Esophagus muscularis mucosa (tissue), 4 donors: ENCODE results near the gene B4GALT3. TPM values are rescaled to one million over a fixed set of nuclear protein-coding genes. Genes with fewer than 3 reads are reported as not detected.

Experiments used
- DNase-seq: peaks from one replicate; pipeline ENCODE4 v3.0.0-alpha.2; 2017; ENCODE audit errors: extremely low spot score
- H3K27ac ChIP-seq, 4 donors: fragments of 200-600 bp; sonication (generic); replicated peaks in 1 of 4; 1 replicate in 3 of 4; 2 replicates in 1 of 4; pipeline ENCODE4 v1.5.1; 2016 to 2019; ENCODE audit warnings: mild to moderate bottlenecking in 1 of 4
- H3K27me3 ChIP-seq, 4 donors: fragments of 200-600 bp; sonication (generic); one replicate each; pipeline versions ENCODE4 v1.5.1 to v1.6.0; 2016 to 2019
- H3K36me3 ChIP-seq, 4 donors: fragments of 200-600 bp; sonication (generic); one replicate each; pipeline ENCODE4 v1.5.1; 2016 to 2019
- H3K4me1 ChIP-seq, 4 donors: fragments of 200-600 bp; sonication (generic); one replicate each; pipeline ENCODE4 v1.5.1; 2016 to 2019
- H3K4me3 ChIP-seq, 4 donors: fragments of 200-600 bp; sonication (generic); 1 replicate in 2 of 4; 2 replicates in 2 of 4; pipeline ENCODE4 v1.5.1; 2016 to 2019; ENCODE audit warnings: mild to moderate bottlenecking in 4 of 4, moderate library complexity in 1 of 4
- H3K9me3 ChIP-seq, 4 donors: fragments of 200-600 bp; sonication (generic); 1 replicate in 3 of 4; 2 replicates in 1 of 4; pipeline ENCODE4 v1.5.1; 2016 to 2019
- EP300 ChIP-seq: sonication (generic); formaldehyde crosslinking; IDR thresholded peaks from one replicate; pipeline ENCODE4 v1.6.1; 2017; ENCODE audit warnings: antibody characterized with exemption
- POLR2A ChIP-seq: fragments of 450-650 bp; IDR thresholded peaks from one replicate; pipeline ENCODE4 v1.6.1; 2017; ENCODE audit warnings: antibody characterized with exemption, moderate library complexity, mild to moderate bottlenecking, low read depth
- POLR2AphosphoS5 ChIP-seq, 2 donors: sonication (generic); formaldehyde crosslinking; IDR thresholded peaks; one replicate each; pipeline ENCODE4 v1.6.1; 2017; ENCODE audit warnings: antibody characterized with exemption in 2 of 2
- WGBS: methylation state at CpG from one replicate; pipeline ENCODE4 v1.1.5; 2018; 5-methylcytosine and 5-hydroxymethylcytosine counted together
- intact Hi-C: fragments of 100-400 bp; cut with DNase I; formaldehyde crosslinking; loops from one replicate; pipeline ENCODE4 v1.15.1; 2023
- total RNA-seq, 4 donors: library from RNA; depleted of rRNA; stranded (reverse); fragments of >200 nt; gene quantifications; one replicate each; pipeline versions ENCODE4 v1.1.0 to v1.2.1, GENCODE V29; 2016
- TF ChIP-seq, protein P1 (sequence below), 3 experiments: fragments of 200-600 bp in 2 of 3; fragments of 450-650 bp in 1 of 3; sonication (generic) in 2 of 3; IDR thresholded peaks; one replicate each; pipeline ENCODE4 v1.5.1; 2017 to 2019; ENCODE audit warnings: antibody characterized with exemption in 3 of 3, mild to moderate bottlenecking in 2 of 3, moderate library complexity in 1 of 3

Gene B4GALT3
- total RNA-seq, 4 donors from 2014 or later: 14.1 to 26.5 (median 21.8) TPM

- Histone ChIP-seq H3K4me3 (no peak overlapping the region), H3K4me1 (peaks cover 23 to 37% (median 30%) of the 10 kb centered on the region in 4 donors), H3K36me3 (peaks cover 6 to 16% (median 14%) of the 10 kb centered on the region in 4 donors), H3K27me3 (no peaks in the 10 kb centered on the region), H3K27ac (no peak overlapping the region), H3K9me3 (no peaks in the 10 kb centered on the region)
- intact Hi-C loops: no loop called here
- 96% methylated on average over 3 of the region's 3 CpGs for WGBS
- DNase-seq: no peak
- no peak for TF ChIP-seq POLR2A
- TF ChIP-seq, protein P1, sequence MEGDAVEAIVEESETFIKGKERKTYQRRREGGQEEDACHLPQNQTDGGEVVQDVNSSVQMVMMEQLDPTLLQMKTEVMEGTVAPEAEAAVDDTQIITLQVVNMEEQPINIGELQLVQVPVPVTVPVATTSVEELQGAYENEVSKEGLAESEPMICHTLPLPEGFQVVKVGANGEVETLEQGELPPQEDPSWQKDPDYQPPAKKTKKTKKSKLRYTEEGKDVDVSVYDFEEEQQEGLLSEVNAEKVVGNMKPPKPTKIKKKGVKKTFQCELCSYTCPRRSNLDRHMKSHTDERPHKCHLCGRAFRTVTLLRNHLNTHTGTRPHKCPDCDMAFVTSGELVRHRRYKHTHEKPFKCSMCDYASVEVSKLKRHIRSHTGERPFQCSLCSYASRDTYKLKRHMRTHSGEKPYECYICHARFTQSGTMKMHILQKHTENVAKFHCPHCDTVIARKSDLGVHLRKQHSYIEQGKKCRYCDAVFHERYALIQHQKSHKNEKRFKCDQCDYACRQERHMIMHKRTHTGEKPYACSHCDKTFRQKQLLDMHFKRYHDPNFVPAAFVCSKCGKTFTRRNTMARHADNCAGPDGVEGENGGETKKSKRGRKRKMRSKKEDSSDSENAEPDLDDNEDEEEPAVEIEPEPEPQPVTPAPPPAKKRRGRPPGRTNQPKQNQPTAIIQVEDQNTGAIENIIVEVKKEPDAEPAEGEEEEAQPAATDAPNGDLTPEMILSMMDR (IDR thresholded peaks at IDR 0.05): no peak
- no peak for TF ChIP-seq POLR2AphosphoS5 (IDR thresholded peaks at IDR 0.05)
Measured at GRCh38 chr1:161179698-161180097, 2.4 kb upstream of the B4GALT3 start.

DNA sequence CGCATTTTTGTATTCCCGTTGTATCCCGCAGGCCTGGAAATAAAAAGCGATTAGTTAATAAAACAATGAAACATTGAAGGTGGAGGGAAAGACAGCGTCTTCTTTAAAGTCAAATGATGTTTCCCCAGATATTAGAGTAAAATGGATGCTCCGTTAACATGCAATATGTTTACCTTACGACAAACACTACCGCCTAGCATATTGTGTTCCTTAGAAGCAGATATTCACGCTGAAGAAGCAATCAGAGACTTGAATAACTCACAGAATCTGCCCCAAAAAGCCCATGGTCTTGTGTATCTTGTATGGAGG is 583 bp upstream of the B4GALT3 start:
- no peak for DNase-seq
- intact Hi-C loops: no loop called here
- TF ChIP-seq EP300 (no peak), POLR2AphosphoS5 (IDR thresholded peaks at IDR 0.05) (no peak), POLR2A (no peak)
- TF ChIP-seq, protein P1 (IDR thresholded peaks at IDR 0.05): no peak

DNA sequence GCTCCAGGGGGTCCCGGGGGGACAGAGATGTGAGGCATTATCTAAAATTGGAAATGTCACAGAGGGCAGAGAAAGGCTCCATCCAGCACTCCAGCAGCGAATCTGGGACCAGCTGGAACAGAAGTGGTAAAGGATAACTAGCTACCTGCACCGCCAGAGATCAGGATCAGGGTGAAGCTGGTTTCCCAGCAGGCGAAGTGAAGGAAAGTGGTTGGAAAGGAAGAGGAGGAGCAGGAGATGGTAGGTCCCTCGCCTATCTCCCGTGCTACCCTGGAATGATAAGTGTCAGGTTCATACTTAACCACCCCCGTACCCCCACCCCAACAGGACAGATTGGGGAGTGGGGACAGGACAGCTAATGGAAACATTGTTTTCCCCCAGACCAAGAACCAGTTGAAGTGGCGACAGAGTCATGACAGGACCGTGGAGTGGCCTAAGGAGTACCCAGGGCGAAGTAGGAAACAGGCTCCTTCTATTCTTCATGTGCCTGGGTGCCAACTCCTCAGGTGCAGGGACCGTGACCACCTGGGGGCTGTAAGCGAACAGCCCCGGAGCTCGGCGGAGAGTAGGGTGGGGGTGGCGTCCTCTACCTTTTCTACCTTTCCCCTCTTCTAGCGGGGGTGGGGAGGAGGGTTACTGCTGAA is 717 bp downstream of the B4GALT3 start:
- no peak for TF ChIP-seq POLR2A
- TF ChIP-seq, protein P1 (IDR thresholded peaks at IDR 0.05): no peak
- no peak for TF ChIP-seq POLR2AphosphoS5 (IDR thresholded peaks at IDR 0.05)
- TF ChIP-seq EP300: no peak
- DNase-seq: no peak
- Histone ChIP-seq H3K4me3 (peak overlapping the region; percentile 69 to 82 (median 80)), H3K4me1 (peaks cover 33 to 41% (median 39%) of the 10 kb centered on the region in 4 donors), H3K27ac (peak overlapping the region; percentile 87 to 94 (median 90)), H3K9me3 (no peaks in the 10 kb centered on the region), H3K36me3 (peaks cover 26 to 47% (median 43%) of the 10 kb centered on the region in 4 donors), H3K27me3 (no peaks in the 10 kb centered on the region)
- 22% methylated on average over 17 of the region's 17 CpGs for WGBS
- intact Hi-C loops: no loop called here

More for the DNA sequence above, 583 bp upstream of the B4GALT3 start:
- Histone ChIP-seq H3K27ac (peak overlapping the region; percentile 87 to 94 (median 90)), H3K4me3 (peak overlapping the region; percentile 69 to 82 (median 80)), H3K4me1 (peaks cover 26 to 34% (median 33%) of the 10 kb centered on the region in 4 donors), H3K27me3 (no peaks in the 10 kb centered on the region), H3K9me3 (no peaks in the 10 kb centered on the region), H3K36me3 (peaks cover 19 to 34% (median 32%) of the 10 kb centered on the region in 4 donors)
- 56% methylated on average over 9 of the region's 9 CpGs for WGBS

DNA sequence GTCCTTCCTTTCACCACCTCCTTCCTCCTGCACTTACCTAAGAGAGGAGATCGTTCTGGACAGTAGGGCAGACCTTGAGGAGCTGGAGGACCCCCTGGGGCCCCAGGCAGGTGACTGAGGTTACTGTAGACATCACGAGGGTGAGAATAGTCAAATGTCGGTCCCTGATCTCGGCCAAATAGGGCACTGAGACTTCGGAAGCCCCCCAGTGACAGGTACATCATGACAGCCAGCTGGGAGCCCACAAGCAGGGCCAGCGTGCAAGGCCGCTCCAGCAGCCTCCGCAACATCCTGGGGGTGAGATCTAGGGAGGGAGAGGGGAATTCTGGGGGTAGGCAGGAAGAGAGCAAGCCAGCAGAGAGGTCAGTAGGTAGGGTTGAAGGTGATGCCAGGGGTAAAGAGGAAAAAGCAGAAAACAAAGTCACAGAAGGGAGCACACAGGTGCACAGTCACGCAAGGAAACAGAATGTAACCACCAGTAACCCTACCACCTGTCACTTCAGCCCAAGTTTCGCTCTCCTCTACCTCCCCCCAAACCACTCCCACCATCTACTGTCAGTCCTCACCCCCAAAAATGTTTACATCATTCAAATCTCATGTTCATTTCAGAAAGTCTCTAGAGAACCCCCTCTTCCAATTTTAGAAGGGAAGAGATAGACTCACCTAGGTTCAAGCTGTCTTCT is 1.4 kb downstream of the B4GALT3 start:
- 89% methylated on average over 10 of the region's 10 CpGs for WGBS
- H3K27ac ChIP-seq: peak overlapping the region; percentile 87 to 94 (median 90)
- H3K27me3 ChIP-seq: no peaks in the 10 kb centered on the region
- peaks cover 33 to 46% (median 39%) of the 10 kb centered on the region in 4 donors for H3K4me1 ChIP-seq
- peak overlapping the region; percentile 69 to 82 (median 80) for H3K4me3 ChIP-seq
- no peak for DNase-seq
- no peaks in the 10 kb centered on the region for H3K9me3 ChIP-seq
- intact Hi-C loops: no loop called here
- H3K36me3 ChIP-seq: peaks cover 33 to 54% (median 50%) of the 10 kb centered on the region in 4 donors
- TF ChIP-seq, protein P1 (IDR thresholded peaks at IDR 0.05): no peak
- no peak for TF ChIP-seq POLR2AphosphoS5 (IDR thresholded peaks at IDR 0.05)
- TF ChIP-seq EP300: no peak
- TF ChIP-seq POLR2A: no peak
